Activated CD4-positive, alpha-beta T cell treated with anti-CD3 and anti-CD28 coated beads for 4 hours (primary cell): Measurements from ENCODE around the gene FAM114A2.
"Not testable (repeated sequence)": the region's sequence is repeated elsewhere in the genome, so short reads cannot be mapped to it uniquely, and the experiment has no call there.

ENCODE experiments used
- DNase-seq, 2 donors: peaks; one replicate each; pipeline ENCODE4 v3.0.0-alpha.2; 2020

Gene FAM114A2

DNA sequence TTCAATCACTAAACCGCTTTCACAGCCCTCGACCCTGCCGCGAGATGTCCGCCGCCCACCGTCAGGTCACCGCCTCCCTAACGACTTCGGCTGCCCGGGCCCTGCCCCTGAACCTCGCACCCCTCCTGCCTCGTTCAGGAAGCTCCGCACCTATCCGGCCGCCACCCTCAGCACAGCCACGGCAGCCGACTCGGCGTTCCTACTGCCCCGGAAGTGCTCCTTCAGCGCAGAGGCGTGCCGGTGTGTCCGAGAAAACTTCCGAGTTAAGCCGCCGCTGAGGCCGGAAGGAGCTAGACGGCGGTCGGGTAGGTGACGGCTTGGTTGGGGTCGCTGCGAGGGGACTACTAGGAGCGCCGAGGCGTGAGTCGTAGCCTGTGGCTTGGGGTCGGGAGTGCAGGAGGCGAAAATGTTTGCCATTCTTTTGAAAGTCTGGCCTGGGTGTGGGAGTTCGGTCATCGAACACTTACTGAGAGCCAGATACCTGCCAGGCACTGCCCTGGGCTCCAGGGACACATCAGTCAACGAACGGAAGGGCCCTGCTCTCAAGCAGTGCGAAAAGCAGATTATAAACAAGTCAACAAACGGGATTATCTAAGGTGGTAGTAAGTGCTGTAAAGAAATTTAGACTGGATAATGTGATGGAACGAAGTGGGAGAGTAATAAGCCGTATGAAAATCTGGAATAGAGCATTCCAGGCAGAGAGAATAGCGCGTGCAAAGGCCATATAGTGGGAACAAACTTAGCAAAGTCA, at the start of gene FAM114A2, which contains the start of gene MFAP3:
Gene FAM114A2, minus strand, starts transcription at position 204 of the 751 bp plus-strand sequence. CDS start 3,957 bp downstream, outside the sequence.
Gene MFAP3, plus strand, starts transcription at position 261 of the 751 bp plus-strand sequence. CDS start 10,756 bp downstream, outside the sequence.
- DNase-seq = peak; percentile 80 to 84

DNA sequence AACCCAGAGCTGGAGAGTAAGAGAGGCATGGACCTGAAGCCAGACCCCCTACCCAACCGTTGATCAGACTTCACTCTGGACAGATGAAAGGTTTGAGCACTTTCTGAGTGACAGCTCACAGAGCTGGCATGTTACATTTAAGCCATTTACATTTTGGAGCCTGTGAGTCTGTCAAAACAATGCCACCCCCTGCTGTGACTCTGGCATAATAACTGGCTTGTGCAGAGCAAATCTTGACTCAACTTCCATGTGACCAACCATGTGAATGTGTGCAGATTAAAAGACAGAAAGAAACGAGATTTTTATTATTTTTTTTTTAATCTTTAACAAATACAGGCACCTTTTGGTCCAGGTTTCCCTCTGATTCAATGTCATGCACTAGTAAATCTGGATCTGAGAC, 48.5 kb upstream of the FAM114A2 start:
- DNase-seq = no peak

DNA sequence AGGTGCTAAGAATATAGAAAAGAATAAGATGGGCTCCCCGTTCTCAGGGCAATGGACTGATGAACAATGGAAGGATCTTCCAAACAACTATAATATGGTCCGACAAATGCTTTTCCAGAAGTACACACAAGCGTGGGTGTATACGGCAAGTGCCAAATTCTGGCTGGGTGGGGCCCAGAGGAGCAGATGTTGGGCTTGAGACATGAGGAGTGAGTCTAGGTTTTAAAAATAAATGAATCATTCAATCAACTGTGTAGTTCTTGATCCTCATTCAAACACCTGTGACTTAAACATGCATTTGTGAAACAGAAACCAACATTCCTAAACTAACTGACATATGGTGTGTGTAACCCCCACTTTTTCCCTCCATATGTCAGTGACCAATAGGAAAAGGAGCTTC, 47.9 kb upstream of the FAM114A2 start:
- DNase-seq = no peak

DNA sequence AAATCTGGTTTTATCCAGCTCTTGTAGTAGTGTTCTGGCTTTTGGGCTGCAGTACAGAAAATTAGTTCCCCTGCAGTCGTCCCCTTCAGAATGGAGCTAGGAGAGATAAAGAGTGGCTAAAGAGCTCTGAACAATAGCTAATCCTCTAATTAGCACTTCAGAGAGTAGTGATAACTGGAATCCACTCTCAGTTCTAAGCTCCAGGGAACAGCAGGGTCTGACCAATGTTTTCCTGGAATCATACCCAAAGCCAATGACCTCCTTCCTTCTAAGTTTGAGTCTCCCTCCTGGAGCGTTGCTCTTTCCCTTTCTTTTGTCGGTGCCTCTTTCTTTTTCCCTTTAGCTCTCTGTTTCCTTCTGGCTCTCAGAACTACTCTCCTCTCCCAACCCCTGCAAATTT, 47.4 kb upstream of the FAM114A2 start:
- no peak for DNase-seq

DNA sequence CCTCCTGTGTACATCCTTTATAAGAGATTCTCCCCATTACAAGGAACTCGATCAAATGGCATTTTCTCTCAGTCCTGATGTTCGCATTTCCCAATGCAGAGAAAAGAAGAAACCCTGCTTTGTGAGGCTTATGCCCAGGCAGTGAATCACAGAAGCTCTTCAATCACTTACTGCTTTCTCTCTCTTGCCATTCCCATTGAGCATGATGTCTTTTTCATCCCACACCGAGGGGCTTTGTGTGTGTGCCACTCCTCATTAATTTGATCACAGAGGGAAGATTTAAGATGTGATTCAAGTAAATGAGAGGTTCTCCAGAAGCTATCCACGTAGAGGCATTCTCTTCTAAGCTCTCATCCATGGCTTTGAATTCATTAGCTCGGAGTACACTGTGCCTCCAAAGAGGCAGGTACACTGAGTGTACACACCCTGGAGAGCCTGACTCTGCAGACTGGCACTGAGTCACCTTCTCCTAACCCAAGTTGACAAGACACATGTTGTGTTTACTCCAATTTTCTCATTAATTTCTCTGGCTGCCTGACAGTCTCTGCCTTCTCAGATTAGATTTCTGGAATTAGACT, 45.4 kb upstream of the FAM114A2 start:
- no peak for DNase-seq

DNA sequence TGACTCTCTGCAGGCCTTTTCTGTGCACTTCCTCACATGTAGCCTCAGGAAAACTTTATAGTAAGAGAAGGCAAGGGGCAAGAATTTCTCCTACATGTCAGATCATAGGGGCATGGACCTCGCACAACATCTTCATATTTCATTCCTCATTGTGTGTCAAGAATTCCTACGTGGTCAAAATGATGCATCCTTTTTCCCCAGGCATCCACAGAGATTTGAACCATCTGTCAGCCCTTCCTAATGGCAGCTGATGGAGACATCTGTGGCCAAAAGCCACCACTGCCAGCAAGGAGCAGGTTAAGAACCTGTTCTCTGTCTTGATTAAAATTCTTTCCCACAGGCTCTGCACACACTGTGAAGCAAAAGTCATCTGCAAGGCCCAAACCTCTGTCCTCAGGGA, 42.5 kb upstream of the FAM114A2 start:
- no peak for DNase-seq

DNA sequence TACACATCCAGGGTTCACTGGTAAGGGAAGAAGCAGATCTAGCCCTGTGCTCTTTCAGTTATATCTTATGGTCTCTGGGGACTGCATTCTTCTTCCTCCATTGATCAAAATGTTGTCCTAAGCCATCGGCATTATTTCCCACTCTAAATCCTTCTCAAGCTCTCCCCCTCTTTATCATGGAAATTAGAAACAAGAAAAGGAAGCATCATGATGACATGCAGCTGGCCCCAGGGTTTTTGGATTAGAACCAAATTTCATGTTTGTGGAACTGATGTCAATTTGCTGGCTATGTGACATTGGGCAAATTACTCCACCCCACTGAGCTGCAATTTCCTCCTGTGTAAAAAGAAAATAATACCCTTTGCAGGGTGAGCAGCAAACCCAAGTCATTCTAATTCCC, 39.6 kb upstream of the FAM114A2 start:
- DNase-seq = no peak

DNA sequence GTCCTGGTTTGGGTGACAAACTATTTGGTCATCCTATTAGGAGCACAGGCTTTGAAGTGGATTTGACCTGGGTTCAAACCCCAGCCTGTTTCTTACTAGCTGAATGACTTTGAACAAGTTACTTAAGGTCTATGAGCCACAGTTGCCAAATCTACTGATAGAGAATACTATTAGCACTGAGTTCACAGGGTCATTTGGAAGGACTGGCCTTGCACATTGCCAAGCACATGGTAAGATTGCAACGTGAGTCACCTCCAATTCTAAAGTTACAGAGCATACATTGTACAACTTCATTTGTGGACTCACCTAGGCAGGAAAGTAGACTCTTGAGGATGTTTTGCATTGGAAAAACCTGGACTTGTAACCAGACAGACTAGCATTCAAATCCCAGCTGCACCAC, 39.0 kb upstream of the FAM114A2 start:
- no peak for DNase-seq

DNA sequence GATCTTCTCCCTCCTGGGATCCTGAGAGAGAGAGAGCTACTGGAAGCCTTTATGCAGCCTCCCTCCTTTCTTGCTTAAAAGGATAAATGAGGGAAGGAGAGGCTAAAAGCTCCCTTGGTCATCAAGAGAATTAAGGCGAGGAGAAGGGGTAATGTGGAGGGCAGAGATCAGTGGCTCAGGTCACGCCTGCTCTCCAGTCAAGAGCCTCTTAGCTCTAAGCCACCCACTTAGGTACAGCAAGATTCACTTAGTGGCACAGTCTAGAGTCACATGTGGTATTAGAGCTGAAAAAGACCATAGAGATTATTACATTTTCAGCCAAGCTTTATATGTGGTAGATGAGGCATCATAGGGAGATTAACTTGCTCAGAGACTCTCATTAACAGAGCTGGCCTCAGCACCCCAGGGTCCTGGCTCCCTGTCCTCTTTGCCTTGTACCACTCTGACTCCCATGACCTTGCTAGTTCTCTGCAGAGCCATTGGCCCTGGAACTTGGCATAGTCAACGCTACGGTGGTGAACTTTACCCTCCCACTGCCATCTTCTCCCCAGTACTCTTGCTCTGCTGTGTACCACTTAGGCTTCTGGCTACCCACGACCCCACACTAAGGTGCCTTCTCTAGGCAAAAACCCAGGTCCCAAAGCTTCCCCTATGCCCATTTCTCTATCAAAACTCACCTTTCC, 37.7 kb upstream of the FAM114A2 start:
- no peak for DNase-seq

DNA sequence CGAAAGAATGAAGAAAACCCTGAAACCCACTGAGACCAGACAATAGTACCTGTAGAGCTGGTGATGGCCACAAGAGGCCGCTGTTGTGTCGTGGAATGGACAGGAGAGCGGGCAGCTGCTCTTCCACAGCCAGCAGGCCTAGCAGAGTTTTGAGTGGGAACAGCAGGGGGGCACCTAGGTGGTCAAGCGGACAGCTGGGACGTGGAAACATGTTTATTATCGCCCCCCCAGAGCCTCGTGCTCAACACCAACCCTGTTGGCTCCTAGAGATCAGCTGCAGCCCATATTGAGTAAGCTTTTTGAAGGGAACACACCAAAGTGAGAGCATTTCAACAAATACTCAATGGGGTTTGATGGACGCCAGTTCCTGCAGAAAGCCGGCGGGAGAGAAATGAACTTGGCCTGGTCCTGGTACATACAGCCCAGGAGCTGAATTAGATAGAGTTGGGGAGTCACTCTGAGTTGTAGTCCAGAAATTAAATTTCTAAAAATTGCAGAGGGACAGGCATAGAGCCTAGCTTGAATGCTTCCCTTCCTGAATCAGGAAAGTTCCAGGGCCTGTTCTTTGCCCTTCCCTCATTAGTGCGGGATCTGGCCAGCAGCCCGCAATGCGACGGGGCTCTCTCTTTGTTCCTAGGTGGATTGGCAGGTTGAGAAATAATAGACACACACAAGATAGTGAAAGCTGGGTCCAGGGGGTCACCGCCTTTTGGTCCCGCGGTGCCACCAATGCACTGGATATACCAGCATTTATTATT, 33.9 kb upstream of the FAM114A2 start:
- DNase-seq = peak; percentile 74 to 87

DNA sequence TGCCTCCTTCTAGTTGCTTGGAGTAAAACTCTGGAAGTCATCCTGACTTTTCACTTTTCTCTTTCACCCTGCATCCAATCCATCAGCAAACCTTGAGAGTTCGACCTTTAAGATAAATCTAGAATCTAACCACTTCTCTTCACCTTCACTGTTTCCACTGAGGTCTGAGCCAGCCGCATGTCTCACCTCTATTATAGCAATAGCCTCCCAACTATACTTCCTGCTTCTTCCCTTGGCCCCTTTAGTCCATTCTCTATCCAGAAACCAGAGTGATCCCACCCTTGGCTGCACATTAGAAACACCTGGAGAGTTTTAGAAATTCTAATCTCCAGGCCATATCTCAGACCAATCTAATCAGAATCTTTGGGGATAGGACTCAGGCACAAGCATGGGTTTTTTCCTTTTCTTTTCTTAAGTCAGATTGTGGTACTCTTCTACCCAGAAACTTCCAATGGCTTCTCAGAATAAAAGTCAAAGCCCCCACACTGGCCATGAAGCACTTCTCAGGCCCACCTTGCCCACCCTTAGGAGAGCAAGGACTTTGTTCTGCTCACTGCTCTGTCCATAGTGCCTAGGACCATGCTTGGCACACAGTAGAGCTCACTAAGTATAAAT, 33.2 kb upstream of the FAM114A2 start:
- no peak for DNase-seq

DNA sequence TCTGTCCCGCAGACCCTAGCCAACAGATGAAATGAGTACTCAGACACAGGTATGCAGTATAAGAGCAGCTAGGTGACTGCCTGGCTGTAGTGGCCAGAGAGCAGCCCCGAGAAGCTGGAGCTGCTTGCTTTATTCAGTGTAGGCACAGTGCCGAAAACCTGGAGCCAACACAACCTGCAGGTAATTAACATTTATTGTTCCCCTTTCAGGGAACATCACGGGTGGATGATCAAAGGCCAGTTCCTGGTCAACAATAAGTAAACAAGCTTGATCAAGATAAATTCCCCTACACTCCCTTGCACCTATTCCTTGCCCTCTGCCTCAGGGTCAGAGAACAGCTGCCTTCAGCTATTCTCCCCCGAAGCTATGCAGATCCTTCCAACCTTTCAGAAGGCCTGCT, 31.1 kb upstream of the FAM114A2 start:
- DNase-seq = not testable (repeated sequence)

DNA sequence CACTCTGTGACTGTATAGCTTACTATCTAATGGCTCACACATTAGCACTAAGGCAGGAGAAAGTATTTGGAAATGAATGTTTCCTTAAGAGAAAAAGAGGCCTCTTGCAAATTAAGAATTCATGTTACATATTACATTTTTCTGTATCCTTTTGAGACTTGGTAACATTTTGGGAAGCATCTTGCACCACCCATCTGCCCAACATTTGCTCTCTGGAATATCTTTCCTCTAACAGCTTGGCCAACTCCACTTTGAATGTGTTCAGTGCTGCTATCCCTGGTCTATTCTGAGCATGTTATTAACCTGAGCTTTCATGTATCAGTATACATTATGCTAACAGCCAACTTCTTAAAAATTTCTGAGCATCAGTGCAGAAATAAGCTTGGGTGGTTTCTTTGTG, 27.3 kb upstream of the FAM114A2 start:
- no peak for DNase-seq

DNA sequence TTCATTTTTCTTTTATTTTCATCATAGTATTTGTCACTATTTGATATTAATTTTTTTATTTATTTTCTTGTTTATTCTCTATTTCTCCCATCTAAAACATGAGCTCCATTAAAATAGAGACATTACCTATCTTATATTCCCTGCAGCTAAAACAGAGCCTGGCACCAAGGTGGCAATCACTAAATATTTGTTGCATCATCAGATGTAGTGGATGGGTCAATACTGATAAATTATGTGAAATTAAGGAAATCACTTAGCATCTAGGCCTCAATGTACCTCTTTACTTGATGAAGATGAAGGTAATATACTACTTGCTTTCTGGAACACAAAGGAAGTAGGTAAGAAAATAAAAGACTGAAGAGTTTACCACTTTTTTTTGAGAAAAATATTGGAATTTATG, 24.7 kb upstream of the FAM114A2 start:
- no peak for DNase-seq

DNA sequence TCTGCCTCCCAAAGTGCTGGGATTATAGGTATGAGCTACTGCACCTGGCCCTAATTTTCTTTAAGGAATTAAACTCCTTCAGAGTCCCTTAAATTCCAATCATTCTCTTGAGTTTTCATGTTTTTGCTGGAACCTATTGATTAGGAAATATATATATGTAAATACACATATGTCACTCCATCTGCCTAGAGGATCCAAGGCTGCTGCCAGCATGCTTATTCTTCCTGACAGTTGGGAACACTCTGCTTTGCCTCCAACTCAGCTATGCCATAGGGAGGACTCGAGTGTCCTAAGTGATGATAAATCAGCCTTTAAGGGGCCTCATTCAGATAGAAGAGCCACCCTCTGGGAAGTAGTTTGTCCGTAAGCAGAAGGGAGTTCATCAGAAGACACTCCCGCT, 21.9 kb upstream of the FAM114A2 start:
- no peak for DNase-seq

DNA sequence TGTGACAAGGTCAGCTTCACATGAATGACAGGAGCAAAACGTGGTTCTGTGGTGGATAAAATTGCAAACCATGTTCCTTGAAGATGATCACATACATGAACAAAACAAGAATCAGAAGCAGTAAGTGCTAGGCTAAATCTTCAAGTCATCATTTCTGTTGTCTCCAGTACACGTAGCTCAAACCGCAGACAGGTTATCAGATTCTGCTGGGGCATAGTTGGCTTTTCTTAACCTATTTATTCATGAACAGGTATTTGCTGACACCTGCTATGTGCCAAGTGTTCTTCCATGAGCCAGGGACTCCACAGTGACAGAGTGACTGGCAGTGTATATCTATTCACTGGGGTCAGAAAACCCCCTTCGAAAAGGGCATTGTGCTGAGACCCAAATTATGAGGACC, 20.9 kb upstream of the FAM114A2 start:
- DNase-seq = no peak

DNA sequence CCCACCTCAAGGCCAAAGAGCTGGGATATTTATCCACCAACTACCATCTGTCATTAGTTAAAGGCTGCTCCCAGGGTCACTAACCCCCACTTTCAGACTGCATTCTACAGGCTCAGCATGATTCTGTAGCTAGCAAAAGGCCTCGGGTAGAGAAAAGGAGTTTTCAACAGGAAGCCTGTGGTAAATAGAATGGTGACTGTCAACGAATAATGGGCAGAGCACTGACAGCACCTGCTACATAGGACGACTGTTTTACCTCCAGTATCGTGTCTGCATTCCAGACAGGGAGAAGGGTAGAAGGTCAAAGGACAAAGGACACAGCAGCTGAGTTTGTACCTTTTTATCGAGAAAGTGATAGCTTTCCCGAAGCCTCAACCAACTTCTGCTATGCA, 20.3 kb upstream of the FAM114A2 start:
- no peak for DNase-seq

DNA sequence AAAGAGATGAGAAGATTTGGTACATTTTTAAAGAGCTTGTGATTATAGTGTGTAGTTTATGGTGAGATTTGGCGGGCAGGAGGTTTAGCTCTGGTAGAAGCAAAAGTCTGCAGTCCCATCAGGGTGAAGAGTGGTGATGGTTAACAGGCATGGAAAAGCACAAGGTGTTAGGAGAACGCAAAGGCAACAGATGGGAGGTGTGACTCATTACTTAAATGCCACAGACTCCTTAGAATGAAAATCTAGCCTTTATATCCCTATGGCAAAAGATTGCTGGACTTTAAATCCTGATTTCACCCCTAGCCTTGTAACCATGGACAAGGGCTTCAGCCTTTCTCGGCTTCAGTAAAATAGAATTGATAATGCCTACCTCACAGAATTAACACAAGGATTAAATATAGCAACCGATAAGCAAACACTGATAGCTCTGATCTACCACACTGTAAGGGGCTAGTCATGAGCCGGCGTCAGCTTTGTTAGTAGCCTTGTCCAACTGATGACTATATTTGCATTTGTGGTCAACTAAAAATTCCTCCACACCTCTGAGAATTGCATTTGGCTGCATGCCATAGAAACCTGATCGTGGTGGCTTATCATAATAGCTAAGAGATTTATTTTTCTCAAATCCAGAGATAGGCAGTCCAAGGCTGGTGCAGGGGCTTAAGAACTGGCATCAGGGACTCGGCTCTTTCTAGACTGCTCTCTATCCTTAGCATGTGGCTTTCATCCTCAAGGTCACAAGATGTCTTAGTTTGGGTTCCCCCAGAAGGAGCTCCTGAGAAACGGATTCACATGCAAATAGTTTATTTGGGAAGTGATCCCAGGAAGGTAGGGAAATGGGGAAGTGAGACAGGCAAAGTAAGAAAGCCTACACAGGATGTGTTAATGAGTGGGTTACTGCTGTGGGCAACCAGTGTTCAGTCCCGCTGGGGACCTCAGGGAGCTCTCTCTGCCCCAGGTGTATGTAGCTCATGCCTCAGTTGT, 19.6 kb upstream of the FAM114A2 start:
- no peak for DNase-seq

DNA sequence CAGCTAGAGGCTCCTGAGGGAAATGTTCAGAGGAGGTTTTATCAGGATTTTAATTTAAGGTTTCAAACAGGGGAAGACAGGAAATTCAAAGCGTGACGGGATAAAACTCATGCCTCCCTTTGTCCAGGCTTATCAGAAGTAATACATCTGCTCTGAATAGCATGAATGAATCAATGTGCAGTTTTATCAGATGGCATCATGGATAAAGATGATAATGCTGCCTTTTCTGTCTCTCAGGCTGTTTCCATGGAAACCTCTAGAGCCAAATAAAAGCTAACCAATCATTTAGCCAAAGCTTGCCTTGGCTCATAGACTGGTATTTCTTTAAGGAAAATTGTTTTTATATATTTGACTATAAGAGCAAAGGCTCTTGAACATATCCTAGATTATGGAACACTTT, 16.5 kb upstream of the FAM114A2 start:
- DNase-seq = no peak

DNA sequence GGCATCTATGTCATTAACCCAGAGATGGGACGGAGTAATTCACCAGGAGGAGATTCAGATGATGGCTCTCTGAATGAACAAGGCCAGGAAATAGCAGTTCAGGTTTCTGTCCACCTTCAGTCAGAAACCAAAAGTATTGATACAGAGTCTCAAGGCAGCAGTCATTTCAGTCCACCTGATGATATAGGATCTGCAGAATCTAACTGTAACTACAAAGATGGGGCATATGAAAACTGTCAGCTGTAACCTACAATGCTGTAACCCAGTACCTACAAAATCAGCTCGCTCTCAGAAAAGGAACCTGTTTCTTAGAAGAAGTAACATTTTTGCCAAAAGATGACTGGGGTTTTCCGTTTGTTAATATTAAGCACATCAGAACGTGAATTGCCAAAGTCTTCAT, 14.8 kb upstream of the FAM114A2 start:
- no peak for DNase-seq

DNA sequence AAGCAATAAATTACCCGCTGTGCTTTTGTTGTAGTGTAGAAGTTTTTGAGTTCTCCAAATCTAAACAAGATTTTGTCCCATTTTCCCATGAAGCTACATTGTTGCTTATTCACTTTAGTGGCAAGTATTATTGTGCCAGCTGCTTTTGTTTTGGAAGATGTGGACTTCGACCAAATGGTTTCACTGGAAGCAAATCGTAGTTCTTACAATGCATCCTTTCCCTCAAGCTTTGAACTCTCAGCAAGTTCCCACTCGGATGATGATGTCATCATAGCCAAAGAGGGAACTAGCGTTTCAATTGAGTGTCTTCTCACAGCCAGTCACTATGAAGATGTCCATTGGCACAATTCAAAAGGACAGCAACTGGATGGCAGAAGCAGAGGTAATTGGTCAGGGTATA, 10.9 kb upstream of the FAM114A2 start:
- DNase-seq = no peak

DNA sequence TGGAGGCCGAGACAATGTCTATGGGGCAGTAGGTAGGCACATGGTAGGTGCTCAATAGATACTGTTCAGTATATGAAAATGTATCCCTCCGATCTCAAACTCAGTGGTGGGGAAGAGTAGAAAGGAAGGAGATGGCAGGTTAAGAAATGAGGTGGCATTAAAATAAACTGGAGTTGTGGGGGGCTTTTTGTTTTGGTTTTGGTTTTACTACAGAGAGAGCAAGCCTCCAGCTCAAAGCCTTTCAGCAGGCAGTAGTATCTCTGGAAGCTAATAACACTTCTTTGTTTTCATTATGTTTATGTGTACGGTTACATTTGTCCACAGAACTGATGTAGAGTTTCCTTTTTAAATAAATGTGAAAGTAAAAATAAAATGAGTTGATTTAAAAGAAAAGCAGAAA, 8.6 kb upstream of the FAM114A2 start:
- DNase-seq = no peak
